ENCODE data around the gene MAST3.

Gene MAST3

GRCh38 chr19:18089726-18090125 lies 7.9 kb upstream of the MAST3 start:
- Mint-ChIP-seq H3K27ac (peak overlapping the region; percentile 36), H3K36me3 (ENCODE audit: low read depth) (no peaks in the 10 kb centered on the region), H3K9me3 (no peaks in the 10 kb centered on the region), H3K27me3 (ENCODE audit: low read depth, poor library complexity) (peaks cover 18% of the 10 kb centered on the region), H3K4me3 (no peak overlapping the region), H3K4me1 (peaks cover 12% of the 10 kb centered on the region)
- DNase-seq = no peak
- TF ChIP-seq, protein P1, sequence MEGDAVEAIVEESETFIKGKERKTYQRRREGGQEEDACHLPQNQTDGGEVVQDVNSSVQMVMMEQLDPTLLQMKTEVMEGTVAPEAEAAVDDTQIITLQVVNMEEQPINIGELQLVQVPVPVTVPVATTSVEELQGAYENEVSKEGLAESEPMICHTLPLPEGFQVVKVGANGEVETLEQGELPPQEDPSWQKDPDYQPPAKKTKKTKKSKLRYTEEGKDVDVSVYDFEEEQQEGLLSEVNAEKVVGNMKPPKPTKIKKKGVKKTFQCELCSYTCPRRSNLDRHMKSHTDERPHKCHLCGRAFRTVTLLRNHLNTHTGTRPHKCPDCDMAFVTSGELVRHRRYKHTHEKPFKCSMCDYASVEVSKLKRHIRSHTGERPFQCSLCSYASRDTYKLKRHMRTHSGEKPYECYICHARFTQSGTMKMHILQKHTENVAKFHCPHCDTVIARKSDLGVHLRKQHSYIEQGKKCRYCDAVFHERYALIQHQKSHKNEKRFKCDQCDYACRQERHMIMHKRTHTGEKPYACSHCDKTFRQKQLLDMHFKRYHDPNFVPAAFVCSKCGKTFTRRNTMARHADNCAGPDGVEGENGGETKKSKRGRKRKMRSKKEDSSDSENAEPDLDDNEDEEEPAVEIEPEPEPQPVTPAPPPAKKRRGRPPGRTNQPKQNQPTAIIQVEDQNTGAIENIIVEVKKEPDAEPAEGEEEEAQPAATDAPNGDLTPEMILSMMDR (IDR thresholded peaks at IDR 0.05) = no peak

GRCh38 chr19:18090545-18091216 lies 6.9 kb upstream of the MAST3 start:
- DNase-seq = no peak
- peaks cover 12% of the 10 kb centered on the region for H3K4me1 Mint-ChIP-seq

GRCh38 chr19:18091217-18091608 lies 6.4 kb upstream of the MAST3 start:
- peaks cover 12% of the 10 kb centered on the region for H3K4me1 Mint-ChIP-seq
- no peak overlapping the region for H3K4me3 Mint-ChIP-seq
- no peak overlapping the region for H3K27ac Mint-ChIP-seq

More at GRCh38 chr19:18090545-18091216, 6.9 kb upstream of the MAST3 start:
- H3K27me3 Mint-ChIP-seq (ENCODE audit: low read depth, poor library complexity) = peaks cover 25% of the 10 kb centered on the region
- no peaks in the 10 kb centered on the region for H3K36me3 Mint-ChIP-seq (ENCODE audit: low read depth)
- H3K9me3 Mint-ChIP-seq = no peaks in the 10 kb centered on the region
- TF ChIP-seq, protein P1 (IDR thresholded peaks at IDR 0.05) = no peak
- no peak overlapping the region for H3K27ac Mint-ChIP-seq
- no peak overlapping the region for H3K4me3 Mint-ChIP-seq

GRCh38 chr19:18093439-18094161 lies 4.0 kb upstream of the MAST3 start:
- TF ChIP-seq, protein P1 (IDR thresholded peaks at IDR 0.05) = no peak
- Mint-ChIP-seq H3K27ac (no peak overlapping the region), H3K4me1 (peaks cover 18% of the 10 kb centered on the region), H3K4me3 (no peak overlapping the region), H3K36me3 (ENCODE audit: low read depth) (no peaks in the 10 kb centered on the region), H3K27me3 (ENCODE audit: low read depth, poor library complexity) (peaks cover 48% of the 10 kb centered on the region), H3K9me3 (no peaks in the 10 kb centered on the region)
- no peak for DNase-seq

More at GRCh38 chr19:18091217-18091608, 6.4 kb upstream of the MAST3 start:
- H3K27me3 Mint-ChIP-seq (ENCODE audit: low read depth, poor library complexity) = peaks cover 31% of the 10 kb centered on the region
- no peaks in the 10 kb centered on the region for H3K36me3 Mint-ChIP-seq (ENCODE audit: low read depth)
- TF ChIP-seq, protein P1 (IDR thresholded peaks at IDR 0.05) = no peak
- no peak for DNase-seq
- no peaks in the 10 kb centered on the region for H3K9me3 Mint-ChIP-seq

GRCh38 chr19:18096258-18096657 lies 1.3 kb upstream of the MAST3 start:
- no peaks in the 10 kb centered on the region for H3K9me3 Mint-ChIP-seq
- DNase-seq = no peak
- H3K27ac Mint-ChIP-seq = no peak overlapping the region

More at GRCh38 chr19:18096258-18096657, 1.3 kb upstream of the MAST3 start:
- H3K36me3 Mint-ChIP-seq (ENCODE audit: low read depth) = no peaks in the 10 kb centered on the region
- no peak overlapping the region for H3K4me3 Mint-ChIP-seq
- peaks cover 71% of the 10 kb centered on the region for H3K27me3 Mint-ChIP-seq (ENCODE audit: low read depth, poor library complexity)
- TF ChIP-seq, protein P1 (IDR thresholded peaks at IDR 0.05) = no peak
- H3K4me1 Mint-ChIP-seq = peaks cover 31% of the 10 kb centered on the region

Data from nephron progenitor cell (in vitro differentiated cells).